ENCODE results near the gene WDR64. TPM values are rescaled to one million over a fixed set of nuclear protein-coding genes. Genes with fewer than 3 reads are reported as not detected.

Gene WDR64
- polyA plus RNA-seq, 4 donors: 0.09 TPM; not detected in 3

GRCh38 chr1:241808265-241808664, 156.2 kb downstream of the WDR64 start:
- FAIRE-seq: no peak
- Histone ChIP-seq H3K4me1 (ENCODE audit: control insufficient read depth in 3 of 3, insufficient read depth in 2 of 3, low read depth in 1 of 3, low read length in 2 of 3) (no peaks in the 10 kb centered on the region), H3K27ac (ENCODE audit: low read depth in 1 of 3, low read length in 2 of 3) (no peak overlapping the region), H3K9me3 (ENCODE audit: control insufficient read depth in 2 of 2, insufficient read depth in 1 of 2, low read depth in 1 of 2, low read length in 1 of 2) (no peaks in the 10 kb centered on the region), H3K36me3 (ENCODE audit: control insufficient read depth in 3 of 3, insufficient read depth in 2 of 3, low read depth in 1 of 3, low read length in 3 of 3) (no peaks in the 10 kb centered on the region), H3K27me3 (ENCODE audit: control insufficient read depth in 3 of 3, insufficient read depth in 3 of 3, low read length in 3 of 3) (no peaks in the 10 kb centered on the region), H3K4me3 (ENCODE audit: low read depth in 1 of 3, low read length in 3 of 3) (no peak overlapping the region)
- DNase-seq: no peak
- WGBS, 3 donors: 51 to 67% (median 62%) methylated on average over 2 of the region's 2 CpGs

- Histone ChIP-seq H3K4me1 (ENCODE audit: control insufficient read depth in 3 of 3, insufficient read depth in 2 of 3, low read depth in 1 of 3, low read length in 2 of 3) (no peaks in the 10 kb centered on the region), H3K9me3 (ENCODE audit: control insufficient read depth in 2 of 2, insufficient read depth in 1 of 2, low read depth in 1 of 2, low read length in 1 of 2) (no peaks in the 10 kb centered on the region), H3K4me3 (ENCODE audit: low read depth in 1 of 3, low read length in 3 of 3) (no peak overlapping the region), H3K27ac (ENCODE audit: low read depth in 1 of 3, low read length in 2 of 3) (no peak overlapping the region), H3K27me3 (ENCODE audit: control insufficient read depth in 3 of 3, insufficient read depth in 3 of 3, low read length in 3 of 3) (no peaks in the 10 kb centered on the region), H3K36me3 (ENCODE audit: control insufficient read depth in 3 of 3, insufficient read depth in 2 of 3, low read depth in 1 of 3, low read length in 3 of 3) (no peaks in the 10 kb centered on the region)
- WGBS, 3 donors: 85 to 87% (median 85%) methylated on average over 8 of the region's 8 CpGs
- no peak for FAIRE-seq
- DNase-seq: no peak
Measured at GRCh38 chr1:241810769-241811405, 158.8 kb downstream of the WDR64 start.

GRCh38 chr1:241813768-241814320, 161.8 kb downstream of the WDR64 start:
- 81 to 88% (median 86%) methylated on average over 8 of the region's 8 CpGs for WGBS, 3 donors
- Histone ChIP-seq H3K27me3 (ENCODE audit: control insufficient read depth in 3 of 3, insufficient read depth in 3 of 3, low read length in 3 of 3) (no peaks in the 10 kb centered on the region), H3K4me3 (ENCODE audit: low read depth in 1 of 3, low read length in 3 of 3) (no peak overlapping the region), H3K9me3 (ENCODE audit: control insufficient read depth in 2 of 2, insufficient read depth in 1 of 2, low read depth in 1 of 2, low read length in 1 of 2) (no peaks in the 10 kb centered on the region), H3K36me3 (ENCODE audit: control insufficient read depth in 3 of 3, insufficient read depth in 2 of 3, low read depth in 1 of 3, low read length in 3 of 3) (no peaks in the 10 kb centered on the region), H3K4me1 (ENCODE audit: control insufficient read depth in 3 of 3, insufficient read depth in 2 of 3, low read depth in 1 of 3, low read length in 2 of 3) (no peaks in the 10 kb centered on the region), H3K27ac (ENCODE audit: low read depth in 1 of 3, low read length in 2 of 3) (no peak overlapping the region)
- FAIRE-seq: no peak
- no peak for DNase-seq

- Histone ChIP-seq H3K4me3 (ENCODE audit: low read depth in 1 of 3, low read length in 3 of 3) (no peak overlapping the region), H3K27ac (ENCODE audit: low read depth in 1 of 3, low read length in 2 of 3) (no peak overlapping the region), H3K4me1 (ENCODE audit: control insufficient read depth in 3 of 3, insufficient read depth in 2 of 3, low read depth in 1 of 3, low read length in 2 of 3) (no peaks in the 10 kb centered on the region), H3K9me3 (ENCODE audit: control insufficient read depth in 2 of 2, insufficient read depth in 1 of 2, low read depth in 1 of 2, low read length in 1 of 2) (no peaks in the 10 kb centered on the region), H3K36me3 (ENCODE audit: control insufficient read depth in 3 of 3, insufficient read depth in 2 of 3, low read depth in 1 of 3, low read length in 3 of 3) (no peaks in the 10 kb centered on the region), H3K27me3 (ENCODE audit: control insufficient read depth in 3 of 3, insufficient read depth in 3 of 3, low read length in 3 of 3) (no peaks in the 10 kb centered on the region)
- DNase-seq (no peak), FAIRE-seq (no peak)
- WGBS, 3 donors: 72 to 82% (median 80%) methylated on average over 6 of the region's 6 CpGs
Measured at GRCh38 chr1:241816008-241816407, 163.9 kb downstream of the WDR64 start.

DNA sequence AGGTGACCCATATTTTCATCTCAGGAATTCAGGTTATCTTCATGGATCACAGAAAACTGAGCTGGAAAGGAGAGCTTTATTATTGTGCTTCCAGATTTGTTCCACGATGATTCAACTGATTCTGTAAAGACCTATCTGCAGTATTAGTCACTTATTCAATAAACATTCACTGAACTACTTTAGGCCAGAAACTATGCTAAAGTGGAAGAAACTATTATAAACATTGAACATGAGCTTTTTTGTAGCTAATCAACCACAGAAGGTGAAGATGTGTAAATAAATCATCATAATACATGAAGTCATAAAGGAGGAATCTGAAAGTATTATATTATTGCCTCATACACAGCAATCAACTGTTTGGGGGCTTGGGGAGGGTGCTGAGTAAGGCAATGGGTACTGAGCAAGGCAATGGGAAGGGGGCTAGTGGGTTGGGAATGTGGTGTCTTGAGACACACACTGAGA, 165.3 kb downstream of the WDR64 start:
- Histone ChIP-seq H3K4me3 (ENCODE audit: low read depth in 1 of 3, low read length in 3 of 3) (no peak overlapping the region), H3K36me3 (ENCODE audit: control insufficient read depth in 3 of 3, insufficient read depth in 2 of 3, low read depth in 1 of 3, low read length in 3 of 3) (no peaks in the 10 kb centered on the region), H3K9me3 (ENCODE audit: control insufficient read depth in 2 of 2, insufficient read depth in 1 of 2, low read depth in 1 of 2, low read length in 1 of 2) (no peaks in the 10 kb centered on the region), H3K4me1 (ENCODE audit: control insufficient read depth in 3 of 3, insufficient read depth in 2 of 3, low read depth in 1 of 3, low read length in 2 of 3) (no peaks in the 10 kb centered on the region), H3K27me3 (ENCODE audit: control insufficient read depth in 3 of 3, insufficient read depth in 3 of 3, low read length in 3 of 3) (no peaks in the 10 kb centered on the region), H3K27ac (ENCODE audit: low read depth in 1 of 3, low read length in 2 of 3) (no peak overlapping the region)
- 43 to 65% (median 56%) methylated on average over 1 of the region's 1 CpG for WGBS, 3 donors
- no peak for FAIRE-seq
- DNase-seq: no peak

DNA sequence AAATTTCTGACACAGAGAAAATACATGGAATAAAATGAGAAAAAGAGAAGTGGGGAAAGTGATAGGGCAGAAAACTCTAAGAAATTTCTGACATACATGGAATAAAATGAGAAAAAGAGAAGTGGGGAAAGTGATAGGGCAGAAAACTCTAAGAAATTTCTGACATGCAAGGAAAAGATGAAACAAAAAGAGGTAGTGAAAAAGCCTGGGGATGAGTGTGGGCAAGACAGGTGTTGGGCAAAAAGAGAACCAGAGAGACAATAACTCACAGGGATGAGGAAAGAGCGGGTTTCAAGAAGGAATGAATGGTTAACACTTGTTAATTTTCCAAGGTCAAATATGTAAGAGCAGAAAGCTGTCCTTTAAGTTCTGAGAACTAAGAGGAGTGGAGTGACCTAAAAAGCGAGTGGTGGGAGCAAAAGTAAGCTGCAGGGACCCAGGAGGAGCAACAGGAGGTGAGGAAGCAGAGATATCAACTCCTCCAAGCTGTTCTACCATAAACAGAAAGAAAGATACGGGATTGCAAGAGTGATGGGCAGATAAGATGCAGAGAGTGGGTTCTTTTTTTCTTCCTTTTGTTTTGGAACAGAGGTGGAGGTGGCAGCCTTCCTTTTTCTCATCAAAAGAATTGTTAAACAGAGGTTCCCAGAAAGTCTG, 166.0 kb downstream of the WDR64 start:
- WGBS, 3 donors: 48 to 66% (median 51%) methylated on average over 3 of the region's 3 CpGs
- Histone ChIP-seq H3K4me1 (ENCODE audit: control insufficient read depth in 3 of 3, insufficient read depth in 2 of 3, low read depth in 1 of 3, low read length in 2 of 3) (no peaks in the 10 kb centered on the region), H3K27me3 (ENCODE audit: control insufficient read depth in 3 of 3, insufficient read depth in 3 of 3, low read length in 3 of 3) (no peaks in the 10 kb centered on the region), H3K9me3 (ENCODE audit: control insufficient read depth in 2 of 2, insufficient read depth in 1 of 2, low read depth in 1 of 2, low read length in 1 of 2) (no peaks in the 10 kb centered on the region), H3K4me3 (ENCODE audit: low read depth in 1 of 3, low read length in 3 of 3) (no peak overlapping the region), H3K27ac (ENCODE audit: low read depth in 1 of 3, low read length in 2 of 3) (no peak overlapping the region), H3K36me3 (ENCODE audit: control insufficient read depth in 3 of 3, insufficient read depth in 2 of 3, low read depth in 1 of 3, low read length in 3 of 3) (no peaks in the 10 kb centered on the region)
- DNase-seq (no peak), FAIRE-seq (no peak)

DNA sequence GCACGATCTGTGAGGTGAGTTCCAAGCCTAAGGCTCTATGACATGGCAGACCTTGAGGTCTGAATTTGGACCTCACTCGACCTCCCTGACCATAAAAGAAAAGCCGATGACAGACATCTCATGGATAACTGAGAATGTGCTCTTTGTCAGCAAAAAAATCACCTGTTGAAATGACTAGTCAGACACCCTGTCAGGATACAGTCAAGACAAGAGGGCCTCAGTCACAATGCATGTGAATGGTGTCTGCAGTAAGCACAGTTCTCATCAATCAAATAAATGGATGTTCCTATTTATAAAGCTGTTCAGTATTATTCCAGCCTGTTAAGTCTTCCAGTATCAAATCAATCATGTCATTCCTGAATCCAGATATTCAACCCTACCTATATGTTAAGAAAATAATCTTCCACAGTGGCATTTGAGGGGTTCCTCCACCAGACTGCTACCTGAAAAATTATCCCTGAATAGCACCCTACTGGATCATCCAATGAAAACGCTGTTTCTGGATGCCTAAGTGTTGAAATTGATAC, 167.3 kb downstream of the WDR64 start:
- no peaks in the 10 kb centered on the region for H3K9me3 ChIP-seq (ENCODE audit: control insufficient read depth in 2 of 2, insufficient read depth in 1 of 2, low read depth in 1 of 2, low read length in 1 of 2)
- H3K4me3 ChIP-seq (ENCODE audit: low read depth in 1 of 3, low read length in 3 of 3): no peak overlapping the region
- no peaks in the 10 kb centered on the region for H3K27me3 ChIP-seq (ENCODE audit: control insufficient read depth in 3 of 3, insufficient read depth in 3 of 3, low read length in 3 of 3)
- no peaks in the 10 kb centered on the region for H3K36me3 ChIP-seq (ENCODE audit: control insufficient read depth in 3 of 3, insufficient read depth in 2 of 3, low read depth in 1 of 3, low read length in 3 of 3)
- no peaks in the 10 kb centered on the region for H3K4me1 ChIP-seq (ENCODE audit: control insufficient read depth in 3 of 3, insufficient read depth in 2 of 3, low read depth in 1 of 3, low read length in 2 of 3)
- no peak overlapping the region for H3K27ac ChIP-seq (ENCODE audit: low read depth in 1 of 3, low read length in 2 of 3)
- no peak for FAIRE-seq
- 81 to 86% (median 82%) methylated on average over 4 of the region's 4 CpGs for WGBS, 3 donors
- no peak for DNase-seq

DNA sequence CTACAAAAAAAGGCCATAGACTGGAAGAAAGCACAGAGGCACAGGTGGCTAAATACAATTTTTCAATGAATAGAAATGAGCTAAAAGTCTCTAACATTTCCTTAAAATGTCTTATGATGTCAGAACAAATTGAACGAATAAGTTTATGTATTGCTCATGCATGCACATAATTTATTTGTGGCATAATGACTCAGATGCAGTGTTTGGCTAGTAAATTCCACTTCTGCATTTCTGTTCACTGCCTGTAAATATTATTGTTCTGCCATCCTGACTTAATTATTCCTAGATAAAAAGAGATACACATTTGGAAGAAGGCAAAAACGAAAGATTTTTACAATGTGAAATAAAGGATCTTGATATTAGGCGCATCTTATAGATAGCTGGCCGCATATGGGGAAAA, 169.3 kb downstream of the WDR64 start:
- Histone ChIP-seq H3K4me3 (ENCODE audit: low read depth in 1 of 3, low read length in 3 of 3) (no peak overlapping the region), H3K36me3 (ENCODE audit: control insufficient read depth in 3 of 3, insufficient read depth in 2 of 3, low read depth in 1 of 3, low read length in 3 of 3) (no peaks in the 10 kb centered on the region), H3K9me3 (ENCODE audit: control insufficient read depth in 2 of 2, insufficient read depth in 1 of 2, low read depth in 1 of 2, low read length in 1 of 2) (no peaks in the 10 kb centered on the region), H3K27ac (ENCODE audit: low read depth in 1 of 3, low read length in 2 of 3) (no peak overlapping the region), H3K4me1 (ENCODE audit: control insufficient read depth in 3 of 3, insufficient read depth in 2 of 3, low read depth in 1 of 3, low read length in 2 of 3) (no peaks in the 10 kb centered on the region), H3K27me3 (ENCODE audit: control insufficient read depth in 3 of 3, insufficient read depth in 3 of 3, low read length in 3 of 3) (no peaks in the 10 kb centered on the region)
- FAIRE-seq (no peak), DNase-seq (no peak)
- 83 to 85% (median 83%) methylated on average over 4 of the region's 4 CpGs for WGBS, 3 donors
